Measurements from ENCODE around the gene SMU1.
"Not testable (repeated sequence)": the region's sequence is repeated elsewhere in the genome, so short reads cannot be mapped to it uniquely, and the experiment has no call there.

Gene SMU1

GRCh38 chr9:33014665-33015014 is 61.8 kb downstream of the SMU1 start:
- DNase-seq (ENCODE audit: low spot score) (no peak), FAIRE-seq (no peak)

GRCh38 chr9:33013962-33014664 is 62.4 kb downstream of the SMU1 start:
- no peak for FAIRE-seq

GRCh38 chr9:33012328-33013069 is 64.0 kb downstream of the SMU1 start:
- DNase-seq (ENCODE audit: low spot score) = no peak
- FAIRE-seq = no peak

More at GRCh38 chr9:33013962-33014664, 62.4 kb downstream of the SMU1 start:
- no peak for DNase-seq (ENCODE audit: low spot score)

- DNase-seq (ENCODE audit: low spot score) (no peak), FAIRE-seq (no peak)
Measured at GRCh38 chr9:33011831-33012230, 64.6 kb downstream of the SMU1 start.

GRCh38 chr9:33007755-33008154 is 68.7 kb downstream of the SMU1 start:
- DNase-seq (ENCODE audit: low spot score) (no peak), FAIRE-seq (no peak)

GRCh38 chr9:33005335-33005734 is 71.1 kb downstream of the SMU1 start:
- FAIRE-seq; DNase-seq (ENCODE audit: low spot score): not testable (repeated sequence)

- not testable (repeated sequence) for FAIRE-seq; DNase-seq (ENCODE audit: low spot score)
Measured at GRCh38 chr9:33000682-33001055, 75.8 kb downstream of the SMU1 start.

GRCh38 chr9:32992595-32993238 is 83.8 kb downstream of the SMU1 start:
- FAIRE-seq = no peak
- DNase-seq (ENCODE audit: low spot score) = no peak

- FAIRE-seq (no peak), DNase-seq (ENCODE audit: low spot score) (no peak)
Measured at GRCh38 chr9:32991897-32992594, 84.4 kb downstream of the SMU1 start.

Data from RCC 7860 (cell line).